Measurements from ENCODE around the gene NAV2.

GRCh38 chr11:19882356-19882755, 169.7 kb downstream of the NAV2 start:
- no peak for TF ChIP-seq CTCF (IDR thresholded peaks at IDR 0.05; ENCODE audit: low read depth, low read length)
- no peak for TF ChIP-seq MYC (IDR thresholded peaks at IDR 0.05; ENCODE audit: low read depth, low read length)

Measured in NB4 (cell line).